Activated effector memory CD4-positive, alpha-beta T cell treated with anti-CD3 and anti-CD28 coated beads, Interleukin-2, amount 50 U/mL, for 16 hours (primary cell): Measurements from ENCODE around the gene PDIA2.
"Not testable (repeated sequence)": the region's sequence is repeated elsewhere in the genome, so short reads cannot be mapped to it uniquely, and the experiment has no call there.

Source experiments
- DNase-seq: peaks from one replicate; pipeline ENCODE4 v3.0.0-alpha.2; 2020

PDIA2 gene

DNA sequence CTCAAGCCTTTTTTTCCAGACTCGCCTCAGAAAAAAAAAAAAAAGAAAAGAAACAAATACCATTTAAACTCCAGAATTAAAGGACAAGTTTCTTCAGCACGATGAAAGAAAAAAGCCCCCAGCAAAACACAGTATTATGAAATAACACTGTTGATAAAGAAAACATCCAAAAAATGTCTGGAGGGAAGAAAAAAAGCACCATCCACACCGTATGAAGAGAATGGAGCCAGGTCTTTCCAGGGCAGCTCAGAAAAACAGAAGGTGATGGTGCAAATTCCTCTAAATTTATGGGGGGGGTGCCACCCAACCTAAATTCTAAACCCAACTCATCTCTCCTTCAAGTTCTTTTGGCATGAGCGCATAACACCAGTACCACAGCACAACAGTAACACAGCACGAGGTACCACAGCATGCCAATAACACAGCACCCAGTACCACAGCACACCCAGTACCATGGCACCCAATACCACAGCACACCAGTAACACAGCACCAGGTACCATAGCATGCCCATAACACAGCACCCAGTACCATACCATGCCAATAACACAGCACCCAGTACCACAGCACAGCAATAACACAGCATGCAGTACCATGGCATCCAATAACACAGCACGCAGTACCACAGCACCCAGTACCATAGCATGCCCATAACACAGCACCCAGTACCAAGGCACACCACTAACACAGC, 50.6 kb downstream of the PDIA2 start:
- no peak for DNase-seq

- DNase-seq, result not testable (repeated sequence)
Observed at GRCh38 chr16:334164-334832, 51.3 kb downstream of the PDIA2 start.

DNA sequence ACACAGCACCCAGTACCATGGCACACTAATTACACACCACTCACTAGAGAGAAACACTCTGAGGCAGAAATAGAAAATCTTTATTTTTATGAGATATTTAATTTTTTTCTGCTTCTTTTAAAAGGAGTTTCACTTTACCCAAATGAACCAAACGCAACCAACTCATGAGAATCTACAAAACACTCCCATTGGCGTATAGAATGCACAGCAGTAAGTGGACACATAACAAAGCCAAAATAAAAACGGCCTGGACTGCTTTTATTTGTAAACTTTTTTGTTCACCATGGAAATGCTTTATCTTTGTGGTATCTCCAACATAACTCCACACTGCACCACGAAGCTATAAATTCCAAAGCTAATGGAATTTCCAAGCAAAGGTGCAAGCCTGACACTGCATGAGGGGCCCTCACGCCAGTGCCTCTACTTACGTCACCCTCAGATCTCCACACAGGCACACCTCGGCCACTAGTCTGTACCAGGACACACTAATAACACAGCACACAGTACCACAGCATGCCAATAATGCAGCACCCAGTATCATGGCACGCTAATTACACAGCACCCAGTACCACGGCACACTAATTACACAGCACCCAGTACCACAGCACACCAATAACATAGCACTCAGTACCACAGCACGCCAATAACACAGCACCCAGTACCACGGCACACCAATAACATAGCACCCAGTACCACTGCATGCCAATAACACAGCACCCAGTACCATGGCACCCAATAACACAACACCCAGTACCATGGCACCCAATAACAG, 52.1 kb downstream of the PDIA2 start:
- not testable (repeated sequence) for DNase-seq

- DNase-seq, result no peak
Observed at GRCh38 chr16:336269-336668, 53.3 kb downstream of the PDIA2 start.
